Kidney (tissue), 14 donors: ENCODE results near the gene THBS3. TPM values are rescaled to one million over a fixed set of nuclear protein-coding genes. Genes with fewer than 3 reads are reported as not detected.

Source experiments
- DNase-seq, 5 donors: peaks; one replicate each; pipeline ENCODE4 v3.0.0-alpha.2; 2013 to 2020
- FAIRE-seq: peaks from 2 replicates; lab custom pipeline; 2012; peaks lifted over from hg19 to GRCh38; lab: Jason Lieb, UNC
- H3K27ac ChIP-seq, 2 donors: one replicate each; pipeline ENCODE4 v1.7.0; 2013; ENCODE audit warnings: low read depth in 2 of 2, low read length in 2 of 2, inconsistent platforms in 1 of 2
- H3K27me3 ChIP-seq: one replicate; pipeline ENCODE4 v1.7.1; 2013; ENCODE audit warnings: low read length, inconsistent platforms; ENCODE audit not compliant: control insufficient read depth, insufficient read depth
- H3K36me3 ChIP-seq, 3 donors: one replicate each; pipeline versions ENCODE4 v1.7.0 to v1.7.1; 2013; ENCODE audit warnings: low read length in 3 of 3, control low read depth in 1 of 3, inconsistent platforms in 1 of 3; ENCODE audit not compliant: insufficient read depth in 3 of 3, control insufficient read depth in 2 of 3
- H3K4me1 ChIP-seq, 3 donors: one replicate each; pipeline versions ENCODE4 v1.7.0 to v1.7.1; 2013; ENCODE audit warnings: low read length in 3 of 3, inconsistent platforms in 1 of 3, low read depth in 1 of 3; ENCODE audit not compliant: control insufficient read depth in 2 of 3, insufficient read depth in 2 of 3
- H3K4me3 ChIP-seq, 3 donors: one replicate each; pipeline versions ENCODE4 v1.7.0 to v1.8.1; 2013; ENCODE audit warnings: low read length in 3 of 3, control low read depth in 1 of 3, inconsistent platforms in 1 of 3
- H3K9ac ChIP-seq, 3 donors: one replicate each; pipeline versions ENCODE4 v1.7.0 to v1.7.1; 2013; ENCODE audit warnings: low read length in 3 of 3, control low read depth in 1 of 3, inconsistent platforms in 1 of 3
- H3K9me3 ChIP-seq, 3 donors: one replicate each; pipeline versions ENCODE4 v1.7.0 to v1.7.1; 2013; ENCODE audit warnings: low read length in 3 of 3, control low read depth in 1 of 3, inconsistent platforms in 1 of 3; ENCODE audit not compliant: control insufficient read depth in 2 of 3, insufficient read depth in 1 of 3
- CTCF ChIP-seq: IDR thresholded peaks from 3 replicates; pipeline ENCODE4 v1.5.1; 2012; ENCODE audit warnings: mild to moderate bottlenecking, moderate library complexity, borderline replicate concordance; ENCODE audit not compliant: insufficient read depth; ENCODE audit errors: extremely low read depth
- intact Hi-C: fragments of 100-400 bp; cut with DNase I; formaldehyde crosslinking; loops from one replicate; pipeline ENCODE4 v1.11.1; 2022
- polyA plus RNA-seq: library from polyadenylated mRNA; stranded (reverse); fragments of 350-450 nt; fragmentation: Illumina TruSeq; extraction: RNeasy Lipid Tissue Mini Kit (QIAGEN cat#74804); gene quantifications from one replicate; pipeline ENCODE4 v1.2.3, GENCODE V29; 2014; ENCODE audit warnings: low read depth, low replicate concordance; ENCODE audit not compliant: insufficient read depth
- total RNA-seq: library from RNA; stranded (reverse); fragmentation: NEBNext Ultra II Directional; extraction: Animal tissue kit (Norgen Biotek cat#: 25700); gene quantifications from one replicate; pipeline ENCODE4 v1.2.1, GENCODE V29; 2021
- donor health status: control.
- donor health status: control.
- donor health status: control.
- donor health status: control.
- donor health status: control.
- donor health status: DM: yes; HTN: yes; CAD: no.
- donor health status: Normal renal cell carcinoma (clear cell type).

THBS3 gene
- total and polyA plus RNA-seq, 2 donors from 2014 or later: 21.4 to 33.0 TPM

GRCh38 chr1:155170806-155171205 lies 36.9 kb downstream of the THBS3 start:
- peaks cover 0 to 19% (median 7%) of the 10 kb centered on the region in 3 donors for H3K4me1 ChIP-seq
- no peak for FAIRE-seq
- no peak overlapping the region for H3K27ac ChIP-seq
- no peak for TF ChIP-seq CTCF
- peak in 1 of 5 donors; percentile 24 for DNase-seq
- H3K9ac ChIP-seq: no peak overlapping the region
- H3K36me3 ChIP-seq: peaks cover 4 to 15% (median 10%) of the 10 kb centered on the region in 3 donors
- no peaks in the 10 kb centered on the region for H3K27me3 ChIP-seq
- intact Hi-C loops: loop anchor here (10.0 kb wide), 1 partner anchor 54 kb away; no protein-coding TSS in a partner anchor
- H3K4me3 ChIP-seq: no peak overlapping the region
- H3K9me3 ChIP-seq: no peaks in the 10 kb centered on the region

- Histone ChIP-seq H3K9ac (no peak overlapping the region), H3K27me3 (no peaks in the 10 kb centered on the region), H3K27ac (no peak overlapping the region), H3K4me1 (peaks cover 0 to 19% (median 7%) of the 10 kb centered on the region in 3 donors), H3K9me3 (no peaks in the 10 kb centered on the region), H3K4me3 (no peak overlapping the region), H3K36me3 (peaks cover 4 to 15% (median 10%) of the 10 kb centered on the region in 3 donors)
- no peak for TF ChIP-seq CTCF
- intact Hi-C loops: loop anchor here (10.0 kb wide), 1 partner anchor 55 kb away; no protein-coding TSS in a partner anchor
- DNase-seq (peak in 1 of 5 donors; percentile 17), FAIRE-seq (no peak)
These were observed 37.5 kb downstream of the THBS3 start for GRCh38 chr1:155170101-155170785.

GRCh38 chr1:155169541-155169940 lies 38.2 kb downstream of the THBS3 start:
- FAIRE-seq (no peak), DNase-seq (peak in 1 of 5 donors; percentile 34)
- Histone ChIP-seq H3K27ac (no peak overlapping the region), H3K9me3 (no peaks in the 10 kb centered on the region), H3K4me1 (peaks cover 0 to 17% (median 7%) of the 10 kb centered on the region in 3 donors), H3K4me3 (no peak overlapping the region), H3K27me3 (no peaks in the 10 kb centered on the region), H3K9ac (no peak overlapping the region), H3K36me3 (peaks cover 4 to 15% (median 10%) of the 10 kb centered on the region in 3 donors)
- intact Hi-C loops: loop anchor here (5.0 kb wide), 1 partner anchor 77 kb away; no protein-coding TSS in a partner anchor
- TF ChIP-seq CTCF: no peak
